ENCODE results near the gene PLCZ1.
"Not testable (repeated sequence)": the region's sequence is repeated elsewhere in the genome, so short reads cannot be mapped to it uniquely, and the experiment has no call there.

PLCZ1 gene

GRCh38 chr12:18737819-18738218 is at the start of gene PLCZ1, which contains the start of gene CAPZA3:
PLCZ1 (minus strand) TSS chr12:18738012; CDS start chr12:18737371, 641 bp downstream.
CAPZA3 (plus strand) TSS chr12:18738119; CDS start chr12:18738269, 150 bp downstream.
- no peak for DNase-seq (ENCODE audit: low read depth in 2 of 2)

GRCh38 chr12:18785465-18785864 is 47.7 kb upstream of the PLCZ1 start:
- DNase-seq (ENCODE audit: low read depth in 2 of 2): not testable (repeated sequence)

- no peak for DNase-seq (ENCODE audit: low read depth in 2 of 2)
These were observed 45.0 kb upstream of the PLCZ1 start for GRCh38 chr12:18782827-18783226.

- not testable (repeated sequence) for DNase-seq (ENCODE audit: low read depth in 2 of 2)
These were observed 28.7 kb upstream of the PLCZ1 start for GRCh38 chr12:18766479-18766878.

GRCh38 chr12:18755341-18755740 is 17.5 kb upstream of the PLCZ1 start:
- DNase-seq (ENCODE audit: low read depth in 2 of 2): no peak

- DNase-seq (ENCODE audit: low read depth in 2 of 2): no peak
These were observed 16.4 kb upstream of the PLCZ1 start for GRCh38 chr12:18754124-18754707.

GRCh38 chr12:18753481-18754123 is 15.8 kb upstream of the PLCZ1 start:
- DNase-seq (ENCODE audit: low read depth in 2 of 2): no peak

- no peak for DNase-seq (ENCODE audit: low read depth in 2 of 2)
These were observed 15.1 kb upstream of the PLCZ1 start for GRCh38 chr12:18752947-18753346.

- no peak for DNase-seq (ENCODE audit: low read depth in 2 of 2)
These were observed 14.6 kb upstream of the PLCZ1 start for GRCh38 chr12:18752280-18752920.

- no peak for DNase-seq (ENCODE audit: low read depth in 2 of 2)
These were observed 14.1 kb upstream of the PLCZ1 start for GRCh38 chr12:18751866-18752265.

- no peak for DNase-seq (ENCODE audit: low read depth in 2 of 2)
These were observed 12.3 kb upstream of the PLCZ1 start for GRCh38 chr12:18750085-18750484.

- no peak for DNase-seq (ENCODE audit: low read depth in 2 of 2)
These were observed 11.7 kb upstream of the PLCZ1 start for GRCh38 chr12:18749386-18749957.

GRCh38 chr12:18747895-18748294 is 10.1 kb upstream of the PLCZ1 start:
- DNase-seq (ENCODE audit: low read depth in 2 of 2): no peak

- no peak for DNase-seq (ENCODE audit: low read depth in 2 of 2)
These were observed 6.7 kb downstream of the PLCZ1 start for GRCh38 chr12:18731156-18731555.

GRCh38 chr12:18723752-18724151 is 14.1 kb downstream of the PLCZ1 start:
- DNase-seq (ENCODE audit: low read depth in 2 of 2): no peak

- no peak for DNase-seq (ENCODE audit: low read depth in 2 of 2)
These were observed 16.4 kb downstream of the PLCZ1 start for GRCh38 chr12:18721452-18721851.

GRCh38 chr12:18720690-18721089 is 17.1 kb downstream of the PLCZ1 start:
- no peak for DNase-seq (ENCODE audit: low read depth in 2 of 2)

GRCh38 chr12:18719922-18720510 is 17.8 kb downstream of the PLCZ1 start:
- no peak for DNase-seq (ENCODE audit: low read depth in 2 of 2)

GRCh38 chr12:18718462-18718861 is 19.4 kb downstream of the PLCZ1 start:
- no peak for DNase-seq (ENCODE audit: low read depth in 2 of 2)

GRCh38 chr12:18716236-18716635 is 21.6 kb downstream of the PLCZ1 start:
- DNase-seq (ENCODE audit: low read depth in 2 of 2): no peak

- DNase-seq (ENCODE audit: low read depth in 2 of 2): no peak
These were observed 31.0 kb downstream of the PLCZ1 start for GRCh38 chr12:18706798-18707197.

- DNase-seq (ENCODE audit: low read depth in 2 of 2): no peak
These were observed 33.9 kb downstream of the PLCZ1 start for GRCh38 chr12:18703911-18704310.

Data from stimulated activated CD8-positive, alpha-beta memory T cell treated with anti-CD3 and anti-CD28 coated beads, Interleukin-7, amount 100 ng/mL, for 4 hours (primary cell).